WTC11 (cell line): ENCODE data around the gene SLC5A8.

Experiments
- E2F1 ChIP-seq: sonication (generic); formaldehyde crosslinking; IDR thresholded peaks from 2 replicates; pipeline ENCODE4 v1.8.0; 2022; ENCODE audit warnings: mild to moderate bottlenecking, missing genetic modification reagents
- GABPB1 ChIP-seq: sonication (generic); formaldehyde crosslinking; IDR thresholded peaks from 2 replicates; pipeline ENCODE4 v1.8.1; 2023; ENCODE audit warnings: mild to moderate bottlenecking, missing genetic modification reagents
- HMGA2 ChIP-seq: fragments of 250-450 bp; sonication (Bioruptor Pico); IDR thresholded peaks from 2 replicates; pipeline ENCODE4 v1.4.0; 2021; ENCODE audit warnings: mild to moderate bottlenecking, moderate library complexity
- JAZF1 ChIP-seq: fragments of 250-450 bp; sonication (Bioruptor Pico); IDR thresholded peaks from 2 replicates; pipeline ENCODE4 v1.9.0; 2021; ENCODE audit warnings: moderate library complexity, mild to moderate bottlenecking, inconsistent platforms
- MXD4 ChIP-seq: fragments of 250-450 bp; sonication (Bioruptor Pico); IDR thresholded peaks from 2 replicates; pipeline ENCODE4 v1.8.0; 2021; ENCODE audit warnings: mild to moderate bottlenecking, moderate library complexity, borderline replicate concordance
- NFE2L1 ChIP-seq: sonication (generic); formaldehyde crosslinking; IDR thresholded peaks from 2 replicates; pipeline ENCODE4 v1.8.1; 2023; ENCODE audit warnings: missing genetic modification reagents
- SMAD3 ChIP-seq: sonication (generic); formaldehyde crosslinking; IDR thresholded peaks from 2 replicates; pipeline ENCODE4 v1.8.0; 2022; ENCODE audit warnings: missing genetic modification reagents, mild to moderate bottlenecking, borderline replicate concordance
- SP1 ChIP-seq: sonication (generic); formaldehyde crosslinking; conservative IDR thresholded peaks from 2 replicates; pipeline ENCODE4 v1.8.1; 2022; ENCODE audit warnings: missing genetic modification reagents
- ZNF121 ChIP-seq: sonication (generic); formaldehyde crosslinking; IDR thresholded peaks from 2 replicates; pipeline ENCODE4 v1.8.0; 2023; ENCODE audit warnings: missing genetic modification reagents
- TF ChIP-seq, protein P1 (sequence below): fragments of 200-600 bp; IDR thresholded peaks from 2 replicates; pipeline ENCODE4 v1.8.0; 2022; ENCODE audit warnings: antibody characterized with exemption
- TF ChIP-seq, protein P2 (sequence below): sonication (generic); formaldehyde crosslinking; IDR thresholded peaks from 2 replicates; pipeline ENCODE4 v1.8.1; 2023; ENCODE audit warnings: mild to moderate bottlenecking, moderate library complexity, missing genetic modification reagents

DNA sequence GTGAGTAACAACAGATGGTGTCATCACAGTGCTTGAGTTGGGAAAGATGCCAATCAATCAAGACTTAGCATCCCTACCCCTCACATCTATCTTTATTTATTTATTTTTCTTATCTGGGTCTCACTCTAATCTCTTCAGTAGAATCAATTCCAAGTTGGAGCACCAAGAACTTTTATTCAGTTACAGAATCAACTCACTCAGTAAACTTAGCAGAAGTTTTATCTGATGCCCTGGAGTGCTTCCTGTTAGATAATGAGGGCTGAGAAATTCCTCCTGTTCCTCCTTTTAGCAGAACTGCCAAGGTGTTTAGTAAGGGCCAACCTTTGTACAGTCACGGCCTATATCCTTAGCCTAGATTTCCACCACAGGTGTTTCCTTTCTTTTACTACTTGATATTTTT is 11.3 kb upstream of the SLC5A8 start:
- no peak for TF ChIP-seq NFE2L1 (CRISPR knock-in tag)
- no peak for TF ChIP-seq SMAD3 (CRISPR knock-in tag)
- TF ChIP-seq, protein P1, sequence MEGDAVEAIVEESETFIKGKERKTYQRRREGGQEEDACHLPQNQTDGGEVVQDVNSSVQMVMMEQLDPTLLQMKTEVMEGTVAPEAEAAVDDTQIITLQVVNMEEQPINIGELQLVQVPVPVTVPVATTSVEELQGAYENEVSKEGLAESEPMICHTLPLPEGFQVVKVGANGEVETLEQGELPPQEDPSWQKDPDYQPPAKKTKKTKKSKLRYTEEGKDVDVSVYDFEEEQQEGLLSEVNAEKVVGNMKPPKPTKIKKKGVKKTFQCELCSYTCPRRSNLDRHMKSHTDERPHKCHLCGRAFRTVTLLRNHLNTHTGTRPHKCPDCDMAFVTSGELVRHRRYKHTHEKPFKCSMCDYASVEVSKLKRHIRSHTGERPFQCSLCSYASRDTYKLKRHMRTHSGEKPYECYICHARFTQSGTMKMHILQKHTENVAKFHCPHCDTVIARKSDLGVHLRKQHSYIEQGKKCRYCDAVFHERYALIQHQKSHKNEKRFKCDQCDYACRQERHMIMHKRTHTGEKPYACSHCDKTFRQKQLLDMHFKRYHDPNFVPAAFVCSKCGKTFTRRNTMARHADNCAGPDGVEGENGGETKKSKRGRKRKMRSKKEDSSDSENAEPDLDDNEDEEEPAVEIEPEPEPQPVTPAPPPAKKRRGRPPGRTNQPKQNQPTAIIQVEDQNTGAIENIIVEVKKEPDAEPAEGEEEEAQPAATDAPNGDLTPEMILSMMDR: no peak
- TF ChIP-seq HMGA2 (CRISPR knock-in tag): no peak
- TF ChIP-seq ZNF121 (CRISPR knock-in tag): no peak
- TF ChIP-seq E2F1 (CRISPR knock-in tag): no peak
- TF ChIP-seq SP1: no peak
- no peak for TF ChIP-seq JAZF1 (CRISPR knock-in tag)
- TF ChIP-seq, protein P2, sequence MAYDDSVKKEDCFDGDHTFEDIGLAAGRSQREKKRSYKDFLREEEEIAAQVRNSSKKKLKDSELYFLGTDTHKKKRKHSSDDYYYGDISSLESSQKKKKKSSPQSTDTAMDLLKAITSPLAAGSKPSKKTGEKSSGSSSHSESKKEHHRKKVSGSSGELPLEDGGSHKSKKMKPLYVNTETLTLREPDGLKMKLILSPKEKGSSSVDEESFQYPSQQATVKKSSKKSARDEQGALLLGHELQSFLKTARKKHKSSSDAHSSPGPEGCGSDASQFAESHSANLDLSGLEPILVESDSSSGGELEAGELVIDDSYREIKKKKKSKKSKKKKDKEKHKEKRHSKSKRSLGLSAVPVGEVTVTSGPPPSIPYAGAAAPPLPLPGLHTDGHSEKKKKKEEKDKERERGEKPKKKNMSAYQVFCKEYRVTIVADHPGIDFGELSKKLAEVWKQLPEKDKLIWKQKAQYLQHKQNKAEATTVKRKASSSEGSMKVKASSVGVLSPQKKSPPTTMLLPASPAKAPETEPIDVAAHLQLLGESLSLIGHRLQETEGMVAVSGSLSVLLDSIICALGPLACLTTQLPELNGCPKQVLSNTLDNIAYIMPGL (CRISPR knock-in tag): no peak
- no peak for TF ChIP-seq MXD4 (CRISPR knock-in tag)
- no peak for TF ChIP-seq GABPB1 (CRISPR knock-in tag)
